HCT116 (cell line): ENCODE results near the gene TMCC3. TPM values are rescaled to one million over a fixed set of nuclear protein-coding genes. Genes with fewer than 3 reads are reported as not detected.

Source experiments
- ATAC-seq: fragments of 200-7000 bp; cut with Tn5 transposase; 2 replicates; pipeline ENCODE4 v1.9.1; 2020; ENCODE audit warnings: mild to moderate bottlenecking, moderate library complexity
- BruUV-seq: library from RNA; stranded (reverse); fragments of 400-500 nt; replicated peaks from 2 replicates; lab custom pipeline; 2021; lab: Mats Ljungman, UMichigan
- CTCF ChIA-PET: fragments of 300-600 bp; sonication (Branson Sonifier 250); formaldehyde crosslinking; loops from one replicate; lab custom pipeline; 2021; ENCODE audit warnings: antibody characterized with exemption; lab: Charles Lee
- POLR2A ChIA-PET: fragments of 300-600, 350-600 bp; sonication (Branson Sonifier 250); formaldehyde crosslinking; loops from one replicate; lab custom pipeline; 2021; ENCODE audit warnings: antibody characterized with exemption; lab: Charles Lee
- RAD21 ChIA-PET, 2 experiments: fragments of 300-600 bp; sonication (Branson Sonifier 250); formaldehyde crosslinking; loops; one replicate each; lab custom pipeline; 2023; ENCODE audit warnings: low total read pairs in 2 of 2; ENCODE audit not compliant: uncharacterized antibody in 2 of 2, unreplicated experiment in 2 of 2, low non-redundant PET in 1 of 2; lab: Charles Lee
- DNase-seq: peaks from one replicate; pipeline ENCODE4 v3.0.0-alpha.2; 2010; ENCODE audit warnings: low read depth, low spot score
- H2AFZ ChIP-seq: fragments of 200-600 bp; shearing (Covaris generic), sonication (generic); 2 replicates; pipeline ENCODE4 v1.6.1; 2017; ENCODE audit warnings: low read depth, mixed run types, mixed read lengths, antibody characterized with exemption, low read length; ENCODE audit not compliant: poor library complexity, severe bottlenecking
- H3K27ac ChIP-seq: 2 replicates; pipeline ENCODE4 v1.5.1; 2012; ENCODE audit warnings: low read depth, low read length
- H3K27me3 ChIP-seq: fragments of 200-600 bp; sonication (generic); 2 replicates; pipeline ENCODE4 v1.6.1; 2016; ENCODE audit warnings: mixed run types, low read length, mixed read lengths; ENCODE audit not compliant: insufficient read depth
- H3K36me3 ChIP-seq, 2 experiments: fragments of 200-500 bp in 1 of 2; fragments of 200-600 bp in 1 of 2; sonication (Bioruptor generic) in 1 of 2; sonication (generic) in 1 of 2; 2 replicates each; pipeline versions ENCODE4 v1.5.1 to v1.6.1; 2014 to 2016; ENCODE audit warnings: low read length in 2 of 2, inconsistent platforms in 1 of 2, mixed read lengths in 1 of 2, mixed run types in 1 of 2; ENCODE audit not compliant: insufficient read depth in 2 of 2, control insufficient read depth in 1 of 2
- H3K4me1 ChIP-seq, 2 experiments: fragments of 200-600 bp in 1 of 2; sonication (generic) in 1 of 2; 2 replicates each; pipeline versions ENCODE4 v1.5.1 to v1.6.1; 2012 to 2017; ENCODE audit warnings: low read length in 2 of 2, inconsistent platforms in 1 of 2, mild to moderate bottlenecking in 1 of 2, mixed read lengths in 1 of 2, mixed run types in 1 of 2, moderate library complexity in 1 of 2; ENCODE audit not compliant: insufficient read depth in 2 of 2, control insufficient read depth in 1 of 2
- H3K4me2 ChIP-seq: fragments of 200-600 bp; sonication (generic); 2 replicates; pipeline ENCODE4 v1.6.1; 2017; ENCODE audit warnings: mixed run types, low read length, mixed read lengths
- H3K4me3 ChIP-seq, 2 experiments: fragments of 200-600 bp in 1 of 2; sonication (generic) in 1 of 2; replicated peaks in 1 of 2; 2 replicates each; pipeline ENCODE4 v1.5.1; 2011 to 2016; ENCODE audit warnings: low read length in 2 of 2, control low read depth in 1 of 2, low read depth in 1 of 2, mild to moderate bottlenecking in 1 of 2, mixed read lengths in 1 of 2, mixed run types in 1 of 2
- H3K79me2 ChIP-seq: fragments of 200-600 bp; sonication (generic); 2 replicates; pipeline ENCODE4 v1.6.1; 2017; ENCODE audit warnings: mild to moderate bottlenecking, mixed run types, low read length, moderate library complexity, mixed read lengths; ENCODE audit not compliant: insufficient read depth
- H3K9ac ChIP-seq: fragments of 200-600 bp; sonication (generic); 2 replicates; pipeline ENCODE4 v1.6.1; 2016; ENCODE audit warnings: low read length, mixed read lengths
- H3K9me2 ChIP-seq: fragments of 200-600 bp; sonication (generic), shearing (Covaris generic); 2 replicates; pipeline ENCODE4 v1.6.1; 2017; ENCODE audit warnings: mixed run types, mild to moderate bottlenecking, moderate library complexity; ENCODE audit not compliant: insufficient read depth
- H3K9me3 ChIP-seq, 2 experiments: fragments of 200-500 bp in 1 of 2; fragments of 200-600 bp in 1 of 2; sonication (Bioruptor generic) in 1 of 2; sonication (generic) in 1 of 2; 2 replicates each; pipeline ENCODE4 v1.6.1; 2014 to 2017; ENCODE audit warnings: low read length in 2 of 2, mixed read lengths in 2 of 2, inconsistent platforms in 1 of 2, low read depth in 1 of 2, mild to moderate bottlenecking in 1 of 2, mixed run types in 1 of 2, moderate library complexity in 1 of 2; ENCODE audit not compliant: control insufficient read depth in 1 of 2, insufficient read depth in 1 of 2
- H4K20me1 ChIP-seq: fragments of 200-600 bp; sonication (generic), shearing (Covaris generic); 2 replicates; pipeline ENCODE4 v1.6.1; 2017; ENCODE audit warnings: mixed run types, mild to moderate bottlenecking, moderate library complexity; ENCODE audit not compliant: insufficient read depth
- CBX3 ChIP-seq: IDR thresholded peaks from 2 replicates; pipeline ENCODE4 v1.6.1; 2012; ENCODE audit warnings: low read depth
- CEBPB ChIP-seq: IDR thresholded peaks from 2 replicates; pipeline ENCODE4 v1.6.1; 2012; ENCODE audit warnings: low read depth
- EGR1 ChIP-seq: IDR thresholded peaks from 2 replicates; pipeline ENCODE4 v1.6.1; 2012; ENCODE audit warnings: low read depth
- ELF1 ChIP-seq: IDR thresholded peaks from 2 replicates; pipeline ENCODE4 v1.6.1; 2012; ENCODE audit warnings: low read depth, borderline replicate concordance
- EZH2 ChIP-seq: fragments of 200-600 bp; sonication (generic); IDR thresholded peaks from 2 replicates; pipeline ENCODE4 v1.6.1; 2017; ENCODE audit warnings: antibody characterized with exemption, mixed run types
- FOSL1 ChIP-seq: IDR thresholded peaks from 2 replicates; pipeline ENCODE4 v1.6.1; 2012; ENCODE audit warnings: low read depth
- JUND ChIP-seq: IDR thresholded peaks from 2 replicates; pipeline ENCODE4 v1.6.1; 2012
- POLR2A ChIP-seq: IDR thresholded peaks from 2 replicates; pipeline ENCODE4 v1.7.0; 2011; ENCODE audit warnings: borderline replicate concordance; ENCODE audit not compliant: insufficient read depth, insufficient read length; ENCODE audit errors: extremely low read depth
- POLR2AphosphoS5 ChIP-seq: IDR thresholded peaks from 2 replicates; pipeline ENCODE4 v1.6.1; 2011; ENCODE audit warnings: mild to moderate bottlenecking, low read depth, low read length, moderate library complexity
- RAD21 ChIP-seq: IDR thresholded peaks from 2 replicates; pipeline ENCODE4 v1.6.1; 2012; ENCODE audit warnings: low read depth, mild to moderate bottlenecking
- SIN3A ChIP-seq: IDR thresholded peaks from 2 replicates; pipeline ENCODE4 v1.6.1; 2012; ENCODE audit warnings: low read depth
- SP1 ChIP-seq: IDR thresholded peaks from 2 replicates; pipeline ENCODE4 v1.6.1; 2012; ENCODE audit warnings: low read depth
- SRF ChIP-seq: IDR thresholded peaks from 2 replicates; pipeline ENCODE4 v1.6.1; 2012; ENCODE audit warnings: low read depth
- YY1 ChIP-seq: IDR thresholded peaks from 2 replicates; pipeline ENCODE4 v1.6.1; 2011; ENCODE audit warnings: low read length, low read depth, moderate library complexity, mild to moderate bottlenecking; ENCODE audit not compliant: insufficient replicate concordance; ENCODE audit errors: extremely low read depth
- ZFX ChIP-seq: fragments of 450-650 bp; IDR thresholded peaks from 2 replicates; pipeline ENCODE4 v1.6.1; 2017
- ZNF274 ChIP-seq: fragments of 200-500 bp; sonication (Bioruptor generic); IDR thresholded peaks from 2 replicates; pipeline ENCODE4 v1.6.1; 2014; ENCODE audit warnings: mild to moderate bottlenecking, low read depth, low read length, inconsistent platforms
- intact Hi-C: fragments of 100-400 bp; cut with micrococcal nuclease; formaldehyde crosslinking; loops from 2 replicates; pipeline ENCODE4 v1.10.0; 2022
- total RNA-seq: library from RNA; stranded (reverse); gene quantifications from one replicate; pipeline ENCODE4 v1.2.1, GENCODE V29; 2021; ENCODE audit not compliant: unreplicated experiment
- TF ChIP-seq, protein P1 (sequence below), 3 experiments: fragments of 200-600 bp in 1 of 3; sonication (generic) in 1 of 3; IDR thresholded peaks in 2 of 3; conservative IDR thresholded peaks in 1 of 3; 2 replicates each; pipeline ENCODE4 v1.5.1; 2012 to 2017; ENCODE audit warnings: low read depth in 2 of 3, low read length in 2 of 3, antibody characterized with exemption in 1 of 3, borderline replicate concordance in 1 of 3, control low read depth in 1 of 3, mild to moderate bottlenecking in 1 of 3, mixed read lengths in 1 of 3, mixed run types in 1 of 3, moderate library complexity in 1 of 3; ENCODE audit not compliant: insufficient read depth in 1 of 3
- TF ChIP-seq, protein P2 (sequence below): IDR thresholded peaks from 2 replicates; pipeline ENCODE4 v1.6.1; 2012
- TF ChIP-seq, protein P3 (sequence below): IDR thresholded peaks from 2 replicates; pipeline ENCODE4 v1.6.1; 2011; ENCODE audit warnings: mild to moderate bottlenecking, low read length, moderate library complexity; ENCODE audit not compliant: insufficient replicate concordance; ENCODE audit errors: extremely low read depth
- TF ChIP-seq, protein P4 (sequence below): IDR thresholded peaks from 2 replicates; pipeline ENCODE4 v1.6.1; 2012; ENCODE audit warnings: low read depth

The TMCC3 gene
- total RNA-seq, 1 experiment from 2014 or later = 4.5 TPM

DNA sequence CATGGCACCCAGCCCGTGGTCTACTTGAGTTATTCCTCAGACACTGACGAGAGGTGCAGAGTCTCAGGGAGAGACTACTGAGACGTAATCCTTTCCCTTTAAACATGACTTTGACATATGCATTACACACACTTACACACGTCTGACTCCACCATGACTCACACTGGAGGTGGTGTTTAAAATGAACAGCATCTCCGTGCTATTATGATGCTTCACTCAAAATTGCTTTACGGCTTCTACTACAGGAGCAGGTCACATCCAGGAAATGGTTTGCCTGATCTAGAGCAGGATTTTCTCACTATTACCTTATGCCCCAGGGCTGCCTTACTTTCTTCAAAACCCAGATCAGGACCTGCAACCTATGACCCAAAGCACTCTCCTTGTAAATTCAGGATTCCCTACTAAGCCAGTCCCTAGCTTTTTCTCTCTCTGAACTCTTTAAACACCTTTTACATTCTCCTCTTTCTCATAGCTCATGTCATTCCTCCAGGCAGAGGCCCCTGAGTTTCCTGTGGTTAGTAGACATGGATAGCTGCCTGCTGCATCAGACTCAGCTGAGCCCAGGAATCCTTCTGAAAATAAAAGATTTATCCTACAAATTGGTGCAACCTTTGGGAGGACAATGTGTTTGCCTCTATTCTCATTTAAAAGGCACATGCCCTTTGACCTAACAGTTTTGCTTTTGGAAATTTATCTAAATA, 31.2 kb downstream of the TMCC3 start:
- Histone ChIP-seq H3K4me3 (0 out of 4 replicates have a peak overlapping the region, but pooled peaks of 1 of the 2 experiments have one; percentile 11), H3K79me2 (no peaks in the 10 kb centered on the region), H3K27me3 (no peaks in the 10 kb centered on the region), H3K9me2 (no peaks in the 10 kb centered on the region), H3K9me3 (no peaks in the 10 kb centered on the region), H3K9ac (0 out of 2 replicates have a peak overlapping the region, but pooled peaks have one; percentile 3), H3K4me2 (peak overlapping the region; percentile 56), H2AFZ (no peak overlapping the region), H3K27ac (no peak overlapping the region), H3K36me3 (no peaks in the 10 kb centered on the region), H3K4me1 (peaks cover 15 to 60% of the 10 kb centered on the region in 2 experiments), H4K20me1 (no peaks in the 10 kb centered on the region)
- intact Hi-C loops = no loop called here
- ChIA-PET RAD21 (no interaction called here), POLR2A (no interaction called here), CTCF (no interaction called here)
- DNase-seq = peak; percentile 63
- peak; percentile 56 for ATAC-seq
- BruUV-seq = no TSS peak
- no peak for TF ChIP-seq POLR2AphosphoS5
- 0 out of 2 replicates have a peak, but pooled peaks have one; percentile 36 for TF ChIP-seq CBX3
- no peak for TF ChIP-seq YY1
- TF ChIP-seq RAD21 = no peak
- peak; percentile 61 for TF ChIP-seq SP1
- TF ChIP-seq, protein P1, sequence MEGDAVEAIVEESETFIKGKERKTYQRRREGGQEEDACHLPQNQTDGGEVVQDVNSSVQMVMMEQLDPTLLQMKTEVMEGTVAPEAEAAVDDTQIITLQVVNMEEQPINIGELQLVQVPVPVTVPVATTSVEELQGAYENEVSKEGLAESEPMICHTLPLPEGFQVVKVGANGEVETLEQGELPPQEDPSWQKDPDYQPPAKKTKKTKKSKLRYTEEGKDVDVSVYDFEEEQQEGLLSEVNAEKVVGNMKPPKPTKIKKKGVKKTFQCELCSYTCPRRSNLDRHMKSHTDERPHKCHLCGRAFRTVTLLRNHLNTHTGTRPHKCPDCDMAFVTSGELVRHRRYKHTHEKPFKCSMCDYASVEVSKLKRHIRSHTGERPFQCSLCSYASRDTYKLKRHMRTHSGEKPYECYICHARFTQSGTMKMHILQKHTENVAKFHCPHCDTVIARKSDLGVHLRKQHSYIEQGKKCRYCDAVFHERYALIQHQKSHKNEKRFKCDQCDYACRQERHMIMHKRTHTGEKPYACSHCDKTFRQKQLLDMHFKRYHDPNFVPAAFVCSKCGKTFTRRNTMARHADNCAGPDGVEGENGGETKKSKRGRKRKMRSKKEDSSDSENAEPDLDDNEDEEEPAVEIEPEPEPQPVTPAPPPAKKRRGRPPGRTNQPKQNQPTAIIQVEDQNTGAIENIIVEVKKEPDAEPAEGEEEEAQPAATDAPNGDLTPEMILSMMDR (IDR thresholded peaks at IDR 0.05 in 2 of 3, conservative IDR thresholded peaks at IDR 0.05 in 1 of 3; ENCODE audit: borderline replicate concordance in 1 of 3, insufficient read depth in 1 of 3, low read depth in 2 of 3, low read length in 2 of 3) = no peak
- TF ChIP-seq, protein P2, sequence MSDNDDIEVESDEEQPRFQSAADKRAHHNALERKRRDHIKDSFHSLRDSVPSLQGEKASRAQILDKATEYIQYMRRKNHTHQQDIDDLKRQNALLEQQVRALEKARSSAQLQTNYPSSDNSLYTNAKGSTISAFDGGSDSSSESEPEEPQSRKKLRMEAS = peak; percentile 37; the same call in 1 of the 2 replicates
- TF ChIP-seq POLR2A = no peak
- peak; percentile 48; the same call in 1 of the 2 replicates for TF ChIP-seq CEBPB
- TF ChIP-seq SRF = 0 out of 2 replicates have a peak, but pooled peaks have one; percentile 34
- TF ChIP-seq SIN3A = 0 out of 2 replicates have a peak, but pooled peaks have one; percentile 38
- TF ChIP-seq, protein P3, sequence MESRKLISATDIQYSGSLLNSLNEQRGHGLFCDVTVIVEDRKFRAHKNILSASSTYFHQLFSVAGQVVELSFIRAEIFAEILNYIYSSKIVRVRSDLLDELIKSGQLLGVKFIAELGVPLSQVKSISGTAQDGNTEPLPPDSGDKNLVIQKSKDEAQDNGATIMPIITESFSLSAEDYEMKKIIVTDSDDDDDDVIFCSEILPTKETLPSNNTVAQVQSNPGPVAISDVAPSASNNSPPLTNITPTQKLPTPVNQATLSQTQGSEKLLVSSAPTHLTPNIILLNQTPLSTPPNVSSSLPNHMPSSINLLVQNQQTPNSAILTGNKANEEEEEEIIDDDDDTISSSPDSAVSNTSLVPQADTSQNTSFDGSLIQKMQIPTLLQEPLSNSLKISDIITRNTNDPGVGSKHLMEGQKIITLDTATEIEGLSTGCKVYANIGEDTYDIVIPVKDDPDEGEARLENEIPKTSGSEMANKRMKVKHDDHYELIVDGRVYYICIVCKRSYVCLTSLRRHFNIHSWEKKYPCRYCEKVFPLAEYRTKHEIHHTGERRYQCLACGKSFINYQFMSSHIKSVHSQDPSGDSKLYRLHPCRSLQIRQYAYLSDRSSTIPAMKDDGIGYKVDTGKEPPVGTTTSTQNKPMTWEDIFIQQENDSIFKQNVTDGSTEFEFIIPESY = no peak
- no peak for TF ChIP-seq ZFX
- peak; percentile 88 for TF ChIP-seq FOSL1
- no peak for TF ChIP-seq EZH2
- no peak for TF ChIP-seq ELF1
- TF ChIP-seq JUND = peak; percentile 56
- TF ChIP-seq, protein P4, sequence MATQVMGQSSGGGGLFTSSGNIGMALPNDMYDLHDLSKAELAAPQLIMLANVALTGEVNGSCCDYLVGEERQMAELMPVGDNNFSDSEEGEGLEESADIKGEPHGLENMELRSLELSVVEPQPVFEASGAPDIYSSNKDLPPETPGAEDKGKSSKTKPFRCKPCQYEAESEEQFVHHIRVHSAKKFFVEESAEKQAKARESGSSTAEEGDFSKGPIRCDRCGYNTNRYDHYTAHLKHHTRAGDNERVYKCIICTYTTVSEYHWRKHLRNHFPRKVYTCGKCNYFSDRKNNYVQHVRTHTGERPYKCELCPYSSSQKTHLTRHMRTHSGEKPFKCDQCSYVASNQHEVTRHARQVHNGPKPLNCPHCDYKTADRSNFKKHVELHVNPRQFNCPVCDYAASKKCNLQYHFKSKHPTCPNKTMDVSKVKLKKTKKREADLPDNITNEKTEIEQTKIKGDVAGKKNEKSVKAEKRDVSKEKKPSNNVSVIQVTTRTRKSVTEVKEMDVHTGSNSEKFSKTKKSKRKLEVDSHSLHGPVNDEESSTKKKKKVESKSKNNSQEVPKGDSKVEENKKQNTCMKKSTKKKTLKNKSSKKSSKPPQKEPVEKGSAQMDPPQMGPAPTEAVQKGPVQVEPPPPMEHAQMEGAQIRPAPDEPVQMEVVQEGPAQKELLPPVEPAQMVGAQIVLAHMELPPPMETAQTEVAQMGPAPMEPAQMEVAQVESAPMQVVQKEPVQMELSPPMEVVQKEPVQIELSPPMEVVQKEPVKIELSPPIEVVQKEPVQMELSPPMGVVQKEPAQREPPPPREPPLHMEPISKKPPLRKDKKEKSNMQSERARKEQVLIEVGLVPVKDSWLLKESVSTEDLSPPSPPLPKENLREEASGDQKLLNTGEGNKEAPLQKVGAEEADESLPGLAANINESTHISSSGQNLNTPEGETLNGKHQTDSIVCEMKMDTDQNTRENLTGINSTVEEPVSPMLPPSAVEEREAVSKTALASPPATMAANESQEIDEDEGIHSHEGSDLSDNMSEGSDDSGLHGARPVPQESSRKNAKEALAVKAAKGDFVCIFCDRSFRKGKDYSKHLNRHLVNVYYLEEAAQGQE = no peak
- TF ChIP-seq EGR1 = no peak
- TF ChIP-seq ZNF274 = no peak
